Liver (tissue), 9 donors: ENCODE measurements around the gene RIT1. TPM values are rescaled to one million over a fixed set of nuclear protein-coding genes. Genes with fewer than 3 reads are reported as not detected.

Experiments
- DNase-seq: peaks from one replicate; pipeline ENCODE4 v3.0.0-alpha.2; 2017; ENCODE audit warnings: low spot score
- H3K27ac ChIP-seq, 2 donors: one replicate each; pipeline ENCODE4 v1.7.0; 2013; ENCODE audit warnings: inconsistent platforms in 2 of 2, low read length in 2 of 2, control low read depth in 1 of 2, low read depth in 1 of 2, mild to moderate bottlenecking in 1 of 2
- H3K27me3 ChIP-seq, 4 donors: one replicate each; pipeline versions ENCODE4 v1.6.1 to v1.7.0; 2013; ENCODE audit warnings: low read length in 3 of 4, inconsistent platforms in 1 of 4, mild to moderate bottlenecking in 1 of 4, moderate library complexity in 1 of 4; ENCODE audit not compliant: control insufficient read depth in 4 of 4, insufficient read depth in 4 of 4
- H3K36me3 ChIP-seq, 4 donors: one replicate each; pipeline versions ENCODE4 v1.6.1 to v1.7.0; 2013; ENCODE audit warnings: low read length in 3 of 4, mild to moderate bottlenecking in 3 of 4, low read depth in 1 of 4, moderate library complexity in 1 of 4; ENCODE audit not compliant: control insufficient read depth in 4 of 4, insufficient read depth in 3 of 4
- H3K4me1 ChIP-seq, 4 donors: one replicate each; pipeline versions ENCODE4 v1.6.1 to v1.7.0; 2013; ENCODE audit warnings: low read length in 3 of 4, mild to moderate bottlenecking in 3 of 4, moderate library complexity in 1 of 4; ENCODE audit not compliant: control insufficient read depth in 4 of 4, insufficient read depth in 4 of 4
- H3K4me3 ChIP-seq, 3 donors: one replicate each; pipeline versions ENCODE4 v1.6.1 to v1.7.0; 2013; ENCODE audit warnings: low read length in 3 of 3, control low read depth in 1 of 3, low read depth in 1 of 3, mild to moderate bottlenecking in 1 of 3
- H3K9ac ChIP-seq, 2 donors: one replicate each; pipeline ENCODE4 v1.7.0; 2013; ENCODE audit warnings: low read length in 2 of 2, mild to moderate bottlenecking in 2 of 2, moderate library complexity in 2 of 2, control low read depth in 1 of 2, low read depth in 1 of 2
- H3K9me3 ChIP-seq, 4 donors: one replicate each; pipeline versions ENCODE4 v1.6.1 to v1.7.0; 2013; ENCODE audit warnings: low read length in 3 of 4; ENCODE audit not compliant: control insufficient read depth in 4 of 4
- EGR1 ChIP-seq, 2 donors: IDR thresholded peaks; 2 replicates each; pipeline ENCODE4 v1.6.1; 2016 to 2018; ENCODE audit warnings: antibody characterized with exemption in 2 of 2, low read depth in 2 of 2
- FOXA1 ChIP-seq: IDR thresholded peaks from 2 replicates; pipeline ENCODE4 v1.6.1; 2016; ENCODE audit warnings: antibody characterized with exemption
- FOXA2 ChIP-seq: IDR thresholded peaks from 2 replicates; pipeline ENCODE4 v1.6.1; 2016; ENCODE audit warnings: antibody characterized with exemption
- GABPA ChIP-seq, 2 donors: IDR thresholded peaks in 1 of 2; conservative IDR thresholded peaks in 1 of 2; 2 replicates each; pipeline ENCODE4 v1.6.1; 2016; ENCODE audit warnings: antibody characterized with exemption in 2 of 2, mild to moderate bottlenecking in 1 of 2, moderate library complexity in 1 of 2
- HNF4A ChIP-seq, 2 donors: conservative IDR thresholded peaks; 2 replicates each; pipeline ENCODE4 v1.6.1; 2016; ENCODE audit warnings: antibody characterized with exemption in 2 of 2, mild to moderate bottlenecking in 2 of 2
- HNF4G ChIP-seq: IDR thresholded peaks from 2 replicates; pipeline ENCODE4 v1.6.1; 2016; ENCODE audit warnings: antibody characterized with exemption
- JUND ChIP-seq, 2 donors: IDR thresholded peaks; 2 replicates each; pipeline ENCODE4 v1.6.1; 2016; ENCODE audit warnings: antibody characterized with exemption in 2 of 2
- NR2F2 ChIP-seq: IDR thresholded peaks from 2 replicates; pipeline ENCODE4 v1.6.1; 2016; ENCODE audit warnings: antibody characterized with exemption
- RAD21 ChIP-seq, 2 donors: IDR thresholded peaks; 2 replicates each; pipeline ENCODE4 v1.6.1; 2016; ENCODE audit warnings: antibody characterized with exemption in 2 of 2, mild to moderate bottlenecking in 2 of 2
- RXRA ChIP-seq, 2 donors: IDR thresholded peaks; 2 replicates each; pipeline ENCODE4 v1.6.1; 2017 to 2018; ENCODE audit warnings: antibody characterized with exemption in 2 of 2, mild to moderate bottlenecking in 1 of 2
- SP1 ChIP-seq: IDR thresholded peaks from 2 replicates; pipeline ENCODE4 v1.6.1; 2018; ENCODE audit warnings: antibody characterized with exemption, mild to moderate bottlenecking
- TAF1 ChIP-seq: conservative IDR thresholded peaks from 2 replicates; pipeline ENCODE4 v1.6.1; 2016; ENCODE audit warnings: antibody characterized with exemption, mild to moderate bottlenecking
- YY1 ChIP-seq: IDR thresholded peaks from 2 replicates; pipeline ENCODE4 v1.6.1; 2016; ENCODE audit warnings: antibody characterized with exemption, mild to moderate bottlenecking
- WGBS: extraction: QIAGEN DNeasy Blood & Tissue Kit; methylation state at CpG from one replicate; pipeline ENCODE4 v1.1.7; 2013; 5-methylcytosine and 5-hydroxymethylcytosine counted together
- polyA plus RNA-seq, 2 donors: library from polyadenylated mRNA; stranded (reverse) in 1 of 2; unstranded in 1 of 2; fragments of 200-250 nt in 1 of 2; fragments of >200 nt in 1 of 2; fragmentation: Nextera tagmentation in 1 of 2; extraction: Ambion mirVana in 1 of 2; gene quantifications; one replicate each; pipeline versions ENCODE4 v1.2.1 to v1.2.3, GENCODE V29; 2013 to 2015
- total RNA-seq, 2 donors: library from RNA; depleted of rRNA; stranded (reverse); fragments of >200 nt; gene quantifications; one replicate each; pipeline ENCODE4 v1.2.3, GENCODE V29; 2014
- TF ChIP-seq, protein P1 (sequence below): IDR thresholded peaks from 2 replicates; pipeline ENCODE4 v1.6.1; 2016; ENCODE audit warnings: antibody characterized with exemption, mild to moderate bottlenecking
- TF ChIP-seq, protein P2 (sequence below): IDR thresholded peaks from 2 replicates; pipeline ENCODE4 v1.6.1; 2016; ENCODE audit warnings: antibody characterized with exemption
- TF ChIP-seq, protein P3 (sequence below): IDR thresholded peaks from 2 replicates; pipeline ENCODE4 v1.6.1; 2016; ENCODE audit warnings: antibody characterized with exemption
- TF ChIP-seq, protein P4 (sequence below): IDR thresholded peaks from 2 replicates; pipeline ENCODE4 v1.6.1; 2016; ENCODE audit warnings: antibody characterized with exemption
- TF ChIP-seq, protein P5 (sequence below): fragments of 150-350 bp; IDR thresholded peaks from 2 replicates; pipeline ENCODE4 v1.5.1; 2017; ENCODE audit warnings: improper control_type of control experiment, low read depth, low read length; ENCODE audit not compliant: missing input control
- donor health status: healthy.
- donor health status: healthy.
- donor health status: healthy.
- donor health status: healthy.
- donor health status: healthy.

Gene RIT1
- total and polyA plus RNA-seq, 4 donors = 3.1 to 14.3 (median 8.1) TPM

DNA sequence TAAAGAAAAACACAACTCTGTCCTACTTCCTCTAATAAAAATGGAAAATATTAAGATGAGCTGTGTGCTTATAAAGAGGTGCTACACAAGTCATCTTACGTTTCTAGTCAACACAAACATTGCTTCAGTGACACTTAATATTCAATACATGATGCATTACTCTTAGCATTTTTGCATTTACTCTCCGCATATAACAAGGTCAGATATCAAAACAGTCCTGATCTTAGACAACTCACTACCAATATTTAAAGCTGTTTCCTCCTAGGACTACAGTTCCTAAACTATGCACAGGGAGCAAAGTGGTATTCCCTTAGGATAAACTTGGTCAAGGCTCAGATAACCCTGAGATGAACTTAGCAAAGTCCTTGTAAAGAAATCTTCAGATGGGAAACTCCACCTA, 12.3 kb downstream of the RIT1 start:
- H3K27me3 ChIP-seq = no peaks in the 10 kb centered on the region
- TF ChIP-seq SP1 = no peak
- TF ChIP-seq JUND (IDR thresholded peaks at IDR 0.05) = no peak
- no peak for TF ChIP-seq HNF4A (conservative IDR thresholded peaks at IDR 0.05)
- TF ChIP-seq, protein P1, sequence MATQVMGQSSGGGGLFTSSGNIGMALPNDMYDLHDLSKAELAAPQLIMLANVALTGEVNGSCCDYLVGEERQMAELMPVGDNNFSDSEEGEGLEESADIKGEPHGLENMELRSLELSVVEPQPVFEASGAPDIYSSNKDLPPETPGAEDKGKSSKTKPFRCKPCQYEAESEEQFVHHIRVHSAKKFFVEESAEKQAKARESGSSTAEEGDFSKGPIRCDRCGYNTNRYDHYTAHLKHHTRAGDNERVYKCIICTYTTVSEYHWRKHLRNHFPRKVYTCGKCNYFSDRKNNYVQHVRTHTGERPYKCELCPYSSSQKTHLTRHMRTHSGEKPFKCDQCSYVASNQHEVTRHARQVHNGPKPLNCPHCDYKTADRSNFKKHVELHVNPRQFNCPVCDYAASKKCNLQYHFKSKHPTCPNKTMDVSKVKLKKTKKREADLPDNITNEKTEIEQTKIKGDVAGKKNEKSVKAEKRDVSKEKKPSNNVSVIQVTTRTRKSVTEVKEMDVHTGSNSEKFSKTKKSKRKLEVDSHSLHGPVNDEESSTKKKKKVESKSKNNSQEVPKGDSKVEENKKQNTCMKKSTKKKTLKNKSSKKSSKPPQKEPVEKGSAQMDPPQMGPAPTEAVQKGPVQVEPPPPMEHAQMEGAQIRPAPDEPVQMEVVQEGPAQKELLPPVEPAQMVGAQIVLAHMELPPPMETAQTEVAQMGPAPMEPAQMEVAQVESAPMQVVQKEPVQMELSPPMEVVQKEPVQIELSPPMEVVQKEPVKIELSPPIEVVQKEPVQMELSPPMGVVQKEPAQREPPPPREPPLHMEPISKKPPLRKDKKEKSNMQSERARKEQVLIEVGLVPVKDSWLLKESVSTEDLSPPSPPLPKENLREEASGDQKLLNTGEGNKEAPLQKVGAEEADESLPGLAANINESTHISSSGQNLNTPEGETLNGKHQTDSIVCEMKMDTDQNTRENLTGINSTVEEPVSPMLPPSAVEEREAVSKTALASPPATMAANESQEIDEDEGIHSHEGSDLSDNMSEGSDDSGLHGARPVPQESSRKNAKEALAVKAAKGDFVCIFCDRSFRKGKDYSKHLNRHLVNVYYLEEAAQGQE = no peak
- TF ChIP-seq, protein P2, sequence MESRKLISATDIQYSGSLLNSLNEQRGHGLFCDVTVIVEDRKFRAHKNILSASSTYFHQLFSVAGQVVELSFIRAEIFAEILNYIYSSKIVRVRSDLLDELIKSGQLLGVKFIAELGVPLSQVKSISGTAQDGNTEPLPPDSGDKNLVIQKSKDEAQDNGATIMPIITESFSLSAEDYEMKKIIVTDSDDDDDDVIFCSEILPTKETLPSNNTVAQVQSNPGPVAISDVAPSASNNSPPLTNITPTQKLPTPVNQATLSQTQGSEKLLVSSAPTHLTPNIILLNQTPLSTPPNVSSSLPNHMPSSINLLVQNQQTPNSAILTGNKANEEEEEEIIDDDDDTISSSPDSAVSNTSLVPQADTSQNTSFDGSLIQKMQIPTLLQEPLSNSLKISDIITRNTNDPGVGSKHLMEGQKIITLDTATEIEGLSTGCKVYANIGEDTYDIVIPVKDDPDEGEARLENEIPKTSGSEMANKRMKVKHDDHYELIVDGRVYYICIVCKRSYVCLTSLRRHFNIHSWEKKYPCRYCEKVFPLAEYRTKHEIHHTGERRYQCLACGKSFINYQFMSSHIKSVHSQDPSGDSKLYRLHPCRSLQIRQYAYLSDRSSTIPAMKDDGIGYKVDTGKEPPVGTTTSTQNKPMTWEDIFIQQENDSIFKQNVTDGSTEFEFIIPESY = no peak
- no peak for TF ChIP-seq GABPA (IDR thresholded peaks at IDR 0.05 in 1 of 2, conservative IDR thresholded peaks at IDR 0.05 in 1 of 2)
- TF ChIP-seq, protein P3, sequence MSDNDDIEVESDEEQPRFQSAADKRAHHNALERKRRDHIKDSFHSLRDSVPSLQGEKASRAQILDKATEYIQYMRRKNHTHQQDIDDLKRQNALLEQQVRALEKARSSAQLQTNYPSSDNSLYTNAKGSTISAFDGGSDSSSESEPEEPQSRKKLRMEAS = no peak
- TF ChIP-seq NR2F2 = no peak
- no peak for TF ChIP-seq YY1
- TF ChIP-seq EGR1 (IDR thresholded peaks at IDR 0.05; ENCODE audit: low read depth in 2 of 2) = no peak
- TF ChIP-seq RXRA (IDR thresholded peaks at IDR 0.05) = no peak
- TF ChIP-seq RAD21 (IDR thresholded peaks at IDR 0.05) = no peak
- TF ChIP-seq FOXA2 = no peak
- no peak for TF ChIP-seq TAF1
- TF ChIP-seq, protein P4, sequence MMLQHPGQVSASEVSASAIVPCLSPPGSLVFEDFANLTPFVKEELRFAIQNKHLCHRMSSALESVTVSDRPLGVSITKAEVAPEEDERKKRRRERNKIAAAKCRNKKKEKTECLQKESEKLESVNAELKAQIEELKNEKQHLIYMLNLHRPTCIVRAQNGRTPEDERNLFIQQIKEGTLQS = no peak
- TF ChIP-seq FOXA1 = no peak
- no peak for TF ChIP-seq HNF4G
- no peak overlapping the region for H3K4me3 ChIP-seq
- no peaks in the 10 kb centered on the region for H3K9me3 ChIP-seq
- H3K27ac ChIP-seq = no peak overlapping the region
- no peaks in the 10 kb centered on the region for H3K4me1 ChIP-seq
- no peak overlapping the region for H3K9ac ChIP-seq
- 83% methylated on average over 2 of the region's 2 CpGs for whole genome bisulfite sequencing
- peaks cover 16 to 41% (median 35%) of the 10 kb centered on the region in 4 donors for H3K36me3 ChIP-seq
- no peak for DNase-seq

DNA sequence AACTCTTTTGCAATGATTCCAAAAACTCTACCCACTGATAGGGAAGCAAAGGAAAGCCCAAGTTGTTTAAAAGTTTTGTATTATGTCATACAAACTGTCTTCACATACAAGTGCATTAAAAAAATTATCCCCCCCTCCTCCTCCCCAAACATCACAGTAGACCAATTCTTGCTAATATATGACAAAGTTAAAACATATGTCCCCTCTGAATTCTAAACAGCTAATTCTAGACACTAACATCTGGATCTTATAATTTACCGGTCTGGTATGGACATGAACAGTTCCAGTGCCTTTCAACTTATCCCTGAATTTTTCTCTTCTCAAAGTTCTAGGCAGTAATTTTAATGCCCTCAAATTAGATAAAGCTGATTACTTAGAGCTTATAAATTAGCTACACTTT, 13.4 kb downstream of the RIT1 start:
- WGBS = 93% methylated on average over 1 of the region's 1 CpG
- no peak overlapping the region for H3K27ac ChIP-seq
- H3K9me3 ChIP-seq = no peaks in the 10 kb centered on the region
- H3K4me3 ChIP-seq = no peak overlapping the region
- peaks cover 13 to 34% (median 27%) of the 10 kb centered on the region in 4 donors for H3K36me3 ChIP-seq
- no peak for DNase-seq
- H3K9ac ChIP-seq = no peak overlapping the region
- H3K4me1 ChIP-seq = no peaks in the 10 kb centered on the region
- no peaks in the 10 kb centered on the region for H3K27me3 ChIP-seq
- TF ChIP-seq, protein P5, sequence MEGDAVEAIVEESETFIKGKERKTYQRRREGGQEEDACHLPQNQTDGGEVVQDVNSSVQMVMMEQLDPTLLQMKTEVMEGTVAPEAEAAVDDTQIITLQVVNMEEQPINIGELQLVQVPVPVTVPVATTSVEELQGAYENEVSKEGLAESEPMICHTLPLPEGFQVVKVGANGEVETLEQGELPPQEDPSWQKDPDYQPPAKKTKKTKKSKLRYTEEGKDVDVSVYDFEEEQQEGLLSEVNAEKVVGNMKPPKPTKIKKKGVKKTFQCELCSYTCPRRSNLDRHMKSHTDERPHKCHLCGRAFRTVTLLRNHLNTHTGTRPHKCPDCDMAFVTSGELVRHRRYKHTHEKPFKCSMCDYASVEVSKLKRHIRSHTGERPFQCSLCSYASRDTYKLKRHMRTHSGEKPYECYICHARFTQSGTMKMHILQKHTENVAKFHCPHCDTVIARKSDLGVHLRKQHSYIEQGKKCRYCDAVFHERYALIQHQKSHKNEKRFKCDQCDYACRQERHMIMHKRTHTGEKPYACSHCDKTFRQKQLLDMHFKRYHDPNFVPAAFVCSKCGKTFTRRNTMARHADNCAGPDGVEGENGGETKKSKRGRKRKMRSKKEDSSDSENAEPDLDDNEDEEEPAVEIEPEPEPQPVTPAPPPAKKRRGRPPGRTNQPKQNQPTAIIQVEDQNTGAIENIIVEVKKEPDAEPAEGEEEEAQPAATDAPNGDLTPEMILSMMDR = no peak
- TF ChIP-seq JUND (IDR thresholded peaks at IDR 0.05) (no peak), SP1 (no peak), FOXA2 (no peak), TAF1 (no peak), HNF4G (no peak), RXRA (IDR thresholded peaks at IDR 0.05) (no peak), NR2F2 (no peak), EGR1 (IDR thresholded peaks at IDR 0.05; ENCODE audit: low read depth in 2 of 2) (no peak), HNF4A (conservative IDR thresholded peaks at IDR 0.05) (no peak), GABPA (IDR thresholded peaks at IDR 0.05 in 1 of 2, conservative IDR thresholded peaks at IDR 0.05 in 1 of 2) (no peak)
- TF ChIP-seq, protein P2 = no peak
- TF ChIP-seq, protein P1 = no peak
- TF ChIP-seq, protein P3 = no peak
